Left renal cortex interstitium (tissue), 4 donors: Measurements from ENCODE around the gene RTKN. TPM values are rescaled to one million over a fixed set of nuclear protein-coding genes. Genes with fewer than 3 reads are reported as not detected.
"Not testable (repeated sequence)": the region's sequence is repeated elsewhere in the genome, so short reads cannot be mapped to it uniquely, and the experiment has no call there.

Source experiments
- DNase-seq, 4 donors: peaks; one replicate each; pipeline ENCODE4 v3.0.0-alpha.2; 2013; ENCODE audit warnings: low read depth in 4 of 4, low spot score in 2 of 4, missing footprints in 1 of 4
- polyA plus RNA-seq, 4 donors: library from polyadenylated mRNA; unstranded; fragments of 120-200 nt; gene quantifications; one replicate each; pipeline ENCODE4 v1.2.1, GENCODE V29; 2013; ENCODE audit not compliant: insufficient read length in 4 of 4

RTKN gene
- polyA plus RNA-seq: 10 to 100 TPM; 53.7 to 94.5 (median 76.7) TPM

- DNase-seq: no peak
Measured at GRCh38 chr2:74441690-74442482, at the start of gene RTKN. Gene RTKN (minus strand): TSS chr2:74441937. CDS start chr2:74441816, 121 bp downstream.

GRCh38 chr2:74489906-74490305 lies 48.2 kb upstream of the RTKN start:
- DNase-seq: no peak

GRCh38 chr2:74488643-74489481 lies 47.1 kb upstream of the RTKN start:
- no peak for DNase-seq

GRCh38 chr2:74486141-74486540 lies 44.4 kb upstream of the RTKN start:
- DNase-seq: no peak

GRCh38 chr2:74483675-74484164 lies 42.0 kb upstream of the RTKN start:
- not testable (repeated sequence) for DNase-seq

- DNase-seq: peak; percentile 94 to 97 (median 96)
Measured at GRCh38 chr2:74482801-74483674, 41.3 kb upstream of the RTKN start, which contains the start of the genes CCDC142 and TTC31. Gene CCDC142 (minus strand): TSS chr2:74482998. CDS start chr2:74482837, 161 bp downstream. Gene TTC31 (plus strand): TSS chr2:74483081. CDS start chr2:74483096, 15 bp downstream.

GRCh38 chr2:74481961-74482800 lies 40.4 kb upstream of the RTKN start:
- no peak for DNase-seq

GRCh38 chr2:74481431-74481830 lies 39.7 kb upstream of the RTKN start:
- no peak for DNase-seq

GRCh38 chr2:74474899-74475298 lies 33.2 kb upstream of the RTKN start:
- no peak for DNase-seq

GRCh38 chr2:74474481-74474880 lies 32.7 kb upstream of the RTKN start:
- DNase-seq: no peak

- no peak for DNase-seq
Measured at GRCh38 chr2:74472945-74473258, 31.2 kb upstream of the RTKN start.

- peak; percentile 89 to 95 (median 92) for DNase-seq
Measured at GRCh38 chr2:74472086-74472944, 30.6 kb upstream of the RTKN start, which contains the start of gene MRPL53. Gene MRPL53 (minus strand): TSS chr2:74472680. CDS start chr2:74472660, 20 bp downstream.

GRCh38 chr2:74471332-74472065 lies 29.8 kb upstream of the RTKN start:
- DNase-seq: no peak

GRCh38 chr2:74470742-74471141 lies 29.0 kb upstream of the RTKN start:
- not testable (repeated sequence) for DNase-seq

- no peak for DNase-seq
Measured at GRCh38 chr2:74464406-74464805, 22.7 kb upstream of the RTKN start.

GRCh38 chr2:74462786-74463105 lies 21.0 kb upstream of the RTKN start:
- DNase-seq: no peak

- no peak for DNase-seq
Measured at GRCh38 chr2:74462054-74462785, 20.5 kb upstream of the RTKN start.
